Tibial nerve (tissue), 3 donors: Measurements from ENCODE around the gene CSRP3.

ENCODE experiments used
- POLR2A ChIP-seq, 2 donors: fragments of 450-650 bp; IDR thresholded peaks; one replicate each; pipeline ENCODE4 v1.6.1; 2017; ENCODE audit warnings: antibody characterized with exemption in 2 of 2, mild to moderate bottlenecking in 2 of 2, moderate library complexity in 2 of 2
- TF ChIP-seq, protein P1 (sequence below), 5 experiments: fragments of 200-600 bp in 3 of 5; fragments of 450-650 bp in 2 of 5; sonication (generic) in 3 of 5; IDR thresholded peaks; one replicate each; pipeline ENCODE4 v1.5.1; 2016 to 2019; ENCODE audit warnings: antibody characterized with exemption in 5 of 5, mild to moderate bottlenecking in 3 of 5, moderate library complexity in 2 of 5

DNA sequence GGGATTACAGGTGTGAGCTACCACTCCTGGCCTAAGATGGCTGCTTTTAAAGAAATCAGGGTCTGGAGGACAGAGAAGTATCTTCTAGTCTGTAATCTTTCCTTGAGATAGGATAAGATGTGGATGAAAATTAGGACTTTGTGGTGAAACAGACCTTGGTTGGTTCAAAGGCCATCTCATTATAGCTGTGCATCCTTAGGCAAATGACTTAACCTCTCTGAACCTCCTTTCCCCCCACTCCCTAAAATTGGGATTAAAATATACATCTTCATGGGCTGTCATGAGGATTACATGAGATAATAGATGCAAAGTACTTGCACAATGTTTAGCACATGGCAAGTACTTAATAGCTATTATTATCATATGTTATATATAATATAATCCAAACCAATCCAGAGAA lies 49.8 kb upstream of the CSRP3 start:
- TF ChIP-seq POLR2A (IDR thresholded peaks at IDR 0.05), result no peak
- TF ChIP-seq, protein P1, sequence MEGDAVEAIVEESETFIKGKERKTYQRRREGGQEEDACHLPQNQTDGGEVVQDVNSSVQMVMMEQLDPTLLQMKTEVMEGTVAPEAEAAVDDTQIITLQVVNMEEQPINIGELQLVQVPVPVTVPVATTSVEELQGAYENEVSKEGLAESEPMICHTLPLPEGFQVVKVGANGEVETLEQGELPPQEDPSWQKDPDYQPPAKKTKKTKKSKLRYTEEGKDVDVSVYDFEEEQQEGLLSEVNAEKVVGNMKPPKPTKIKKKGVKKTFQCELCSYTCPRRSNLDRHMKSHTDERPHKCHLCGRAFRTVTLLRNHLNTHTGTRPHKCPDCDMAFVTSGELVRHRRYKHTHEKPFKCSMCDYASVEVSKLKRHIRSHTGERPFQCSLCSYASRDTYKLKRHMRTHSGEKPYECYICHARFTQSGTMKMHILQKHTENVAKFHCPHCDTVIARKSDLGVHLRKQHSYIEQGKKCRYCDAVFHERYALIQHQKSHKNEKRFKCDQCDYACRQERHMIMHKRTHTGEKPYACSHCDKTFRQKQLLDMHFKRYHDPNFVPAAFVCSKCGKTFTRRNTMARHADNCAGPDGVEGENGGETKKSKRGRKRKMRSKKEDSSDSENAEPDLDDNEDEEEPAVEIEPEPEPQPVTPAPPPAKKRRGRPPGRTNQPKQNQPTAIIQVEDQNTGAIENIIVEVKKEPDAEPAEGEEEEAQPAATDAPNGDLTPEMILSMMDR (IDR thresholded peaks at IDR 0.05), result no peak
